BJ (cell line): ENCODE results near the gene STIM1. TPM values are rescaled to one million over a fixed set of nuclear protein-coding genes. Genes with fewer than 3 reads are reported as not detected.
"Not testable (repeated sequence)": the region's sequence is repeated elsewhere in the genome, so short reads cannot be mapped to it uniquely, and the experiment has no call there.

ENCODE experiments used
- CTCF ChIA-PET: fragments of 350-600 bp; formaldehyde crosslinking; extraction: SDS; loops from one replicate; lab custom pipeline; 2021; ENCODE audit warnings: antibody characterized with exemption, inconsistent platforms; lab: Yijun Ruan, JAX
- POLR2A ChIA-PET: fragments of 300-600 bp; sonication (Branson Sonifier 250); formaldehyde crosslinking; extraction: SDS; loops from one replicate; lab custom pipeline; 2021; ENCODE audit warnings: antibody characterized with exemption; lab: Charles Lee
- DNase-seq: peaks from one replicate; pipeline ENCODE4 v3.0.0-alpha.2; 2011; ENCODE audit warnings: low read depth
- H3K27me3 ChIP-seq: 2 replicates; pipeline ENCODE4 v1.6.0; 2011; ENCODE audit warnings: low read length; ENCODE audit not compliant: control insufficient read depth, insufficient read depth
- H3K36me3 ChIP-seq: 2 replicates; pipeline ENCODE4 v1.5.1; 2011; ENCODE audit warnings: low read length; ENCODE audit not compliant: control insufficient read depth, insufficient read depth
- H3K4me3 ChIP-seq: 2 replicates; pipeline ENCODE4 v1.5.1; 2011; ENCODE audit warnings: low read depth, mild to moderate bottlenecking, control low read depth, low read length
- CTCF ChIP-seq: IDR thresholded peaks from 2 replicates; pipeline ENCODE4 v1.5.1; 2011; ENCODE audit warnings: low read depth, mild to moderate bottlenecking, control low read depth, inconsistent platforms, low read length, moderate library complexity; ENCODE audit not compliant: insufficient read depth
- polyA plus RNA-seq: library from polyadenylated mRNA; depleted of rRNA; stranded (reverse); fragments of >200 nt; gene quantifications from 2 replicates; pipeline ENCODE4 v1.2.3, GENCODE V29; 2011

STIM1 gene
- polyA plus RNA-seq, 1 experiment, result 54.6 TPM

- CTCF ChIA-PET, result interaction anchor here (1.3 kb wide), 1 partner anchor 154 kb away, joined by 3 read pairs; the partner anchor contains the start of gene RHOG
- Histone ChIP-seq H3K4me3 (no peak overlapping the region), H3K36me3 (no peaks in the 10 kb centered on the region), H3K27me3 (no peaks in the 10 kb centered on the region)
- POLR2A ChIA-PET, result no interaction called here
- no peak for TF ChIP-seq CTCF
- DNase-seq, result no peak
These were observed 139.8 kb downstream of the STIM1 start for GRCh38 chr11:3995307-3995706.

GRCh38 chr11:3995949-3996554 lies 140.6 kb downstream of the STIM1 start:
- ChIA-PET POLR2A (no interaction called here), CTCF (interaction anchor here (0.6 to 1.5 kb wide), 5 partner anchors 8 to 155 kb away, joined by 3 to 4 read pairs (median 3); partner anchors contain the start of gene RHOG)

GRCh38 chr11:3996651-3997050 lies 141.2 kb downstream of the STIM1 start:
- DNase-seq, result no peak
- ChIA-PET POLR2A (no interaction called here), CTCF (interaction anchor here (0.6 to 1.5 kb wide), 6 partner anchors 9 to 155 kb away, joined by 3 to 4 read pairs (median 3); partner anchors contain the start of gene RHOG)
- no peak overlapping the region for H3K4me3 ChIP-seq
- no peaks in the 10 kb centered on the region for H3K27me3 ChIP-seq
- H3K36me3 ChIP-seq, result no peaks in the 10 kb centered on the region
- no peak for TF ChIP-seq CTCF

More at GRCh38 chr11:3995949-3996554, 140.6 kb downstream of the STIM1 start:
- no peaks in the 10 kb centered on the region for H3K27me3 ChIP-seq
- TF ChIP-seq CTCF, result no peak
- H3K36me3 ChIP-seq, result no peaks in the 10 kb centered on the region
- no peak overlapping the region for H3K4me3 ChIP-seq
- peak; percentile 35 for DNase-seq

- H3K27me3 ChIP-seq, POLR2A ChIA-PET, DNase-seq, H3K36me3 ChIP-seq, CTCF ChIA-PET, H3K4me3 ChIP-seq: not testable (repeated sequence)
These were observed 149.3 kb downstream of the STIM1 start for GRCh38 chr11:4004753-4005152.

- no peak for DNase-seq
- ChIA-PET CTCF (interaction anchor here (0.6 to 1.9 kb wide), 3 partner anchors 32 to 166 kb away, joined by 3 to 5 read pairs (median 3); partner anchors contain the start of genes RHOG and STIM1), POLR2A (interaction anchor here (0.5 kb wide), 1 partner anchor 810 kb away, joined by 3 read pairs; no protein-coding TSS in a partner anchor)
- Histone ChIP-seq H3K27me3 (no peaks in the 10 kb centered on the region), H3K4me3 (no peak overlapping the region), H3K36me3 (no peaks in the 10 kb centered on the region)
- TF ChIP-seq CTCF, result no peak
These were observed 151.6 kb downstream of the STIM1 start for GRCh38 chr11:4006946-4007680.
